SU-DHL-6 (cell line): ENCODE data around the gene OR10D3.

ENCODE experiments used
- CTCF ChIP-seq: fragments of 200-600 bp; sonication (generic); IDR thresholded peaks from one replicate; pipeline ENCODE4 v1.5.1; 2017; ENCODE audit warnings: antibody characterized with exemption, mild to moderate bottlenecking, low read length, moderate library complexity; ENCODE audit not compliant: insufficient read depth, poor library complexity, severe bottlenecking
- EZH2phosphoT487 ChIP-seq: fragments of 200-600 bp; sonication (generic), shearing (Covaris generic); conservative IDR thresholded peaks from 2 replicates; pipeline ENCODE4 v1.6.1; 2018; ENCODE audit warnings: mild to moderate bottlenecking, antibody characterized with exemption, low read length, moderate library complexity, mixed read lengths

- no peak for TF ChIP-seq CTCF
- no peak for TF ChIP-seq EZH2phosphoT487
These were observed 24.1 kb downstream of the OR10D3 start for GRCh38 chr11:124207102-124207792.
